Amniotic epithelial cell (primary cell): Measurements from ENCODE around the gene PMCH.
A peak's percentile ranks its signal among the peaks of the same experiment; 100 is the strongest.
"Not testable (repeated sequence)": the region's sequence is repeated elsewhere in the genome, so short reads cannot be mapped to it uniquely, and the experiment has no call there.

Experiments used
- DNase-seq: peaks from one replicate; pipeline ENCODE4 v3.0.0-alpha.2; 2010; ENCODE audit warnings: low read depth

Gene PMCH, protein sequence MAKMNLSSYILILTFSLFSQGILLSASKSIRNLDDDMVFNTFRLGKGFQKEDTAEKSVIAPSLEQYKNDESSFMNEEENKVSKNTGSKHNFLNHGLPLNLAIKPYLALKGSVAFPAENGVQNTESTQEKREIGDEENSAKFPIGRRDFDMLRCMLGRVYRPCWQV

DNA sequence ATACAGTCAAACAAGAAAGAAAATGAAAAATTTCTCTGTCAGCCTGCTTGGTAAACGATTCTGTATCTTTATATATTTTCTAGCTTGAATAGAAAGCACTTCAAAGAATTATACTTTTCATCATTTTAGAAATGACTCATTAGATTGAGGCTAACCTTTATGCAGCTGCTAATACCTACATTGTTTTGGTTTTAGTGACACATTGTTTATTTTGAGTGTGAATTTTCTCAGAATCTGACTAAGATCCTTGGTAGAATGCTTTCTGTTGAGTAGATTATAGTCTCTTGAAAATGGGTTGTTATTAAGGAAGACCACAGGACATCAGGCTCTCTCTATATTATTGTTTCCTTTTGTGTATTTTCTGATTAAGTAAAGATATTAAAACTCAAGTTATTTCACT, at the start of gene PMCH:
TSS of gene PMCH (minus strand) at position 45 of the 400 bp plus-strand sequence. CDS start 63 bp downstream, outside the sequence.
- DNase-seq: peak; percentile 45

DNA sequence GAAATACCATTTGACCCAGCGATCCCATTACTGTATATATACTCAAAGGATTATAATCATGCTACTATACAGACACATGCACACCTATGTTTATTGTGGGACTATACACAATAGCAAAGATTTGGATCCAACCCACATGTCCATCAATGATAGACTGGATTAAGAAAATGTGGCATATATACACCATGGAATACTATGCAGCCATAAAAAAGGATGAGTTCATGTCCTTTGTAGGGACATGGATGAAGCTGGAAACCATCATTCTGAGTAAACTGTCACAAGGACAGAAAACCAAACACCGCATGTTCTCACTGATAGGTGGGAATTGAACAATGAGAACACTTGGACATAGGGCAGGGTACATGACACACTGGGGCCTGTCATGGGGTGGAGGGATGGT, 43.2 kb upstream of the PMCH start:
- DNase-seq: not testable (repeated sequence)

DNA sequence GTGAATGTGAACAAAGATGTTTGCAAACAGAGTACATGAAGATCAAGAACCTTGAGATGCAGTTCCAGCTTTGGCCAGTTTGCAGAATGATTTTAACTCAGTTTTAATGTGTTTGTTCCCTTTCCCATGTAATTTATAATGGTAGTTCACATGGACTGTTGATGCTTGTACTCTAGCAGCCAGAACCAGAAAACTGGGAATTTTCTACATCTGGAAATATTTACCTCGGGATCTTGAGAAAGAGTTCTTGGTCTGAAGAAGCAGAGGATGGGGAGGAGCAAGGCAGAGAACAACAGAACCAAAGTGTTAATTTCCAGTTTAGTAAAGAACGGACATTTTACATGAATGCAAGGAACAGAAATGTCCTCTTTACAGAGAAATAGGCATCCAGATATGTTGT, 37.0 kb upstream of the PMCH start:
- DNase-seq: no peak

DNA sequence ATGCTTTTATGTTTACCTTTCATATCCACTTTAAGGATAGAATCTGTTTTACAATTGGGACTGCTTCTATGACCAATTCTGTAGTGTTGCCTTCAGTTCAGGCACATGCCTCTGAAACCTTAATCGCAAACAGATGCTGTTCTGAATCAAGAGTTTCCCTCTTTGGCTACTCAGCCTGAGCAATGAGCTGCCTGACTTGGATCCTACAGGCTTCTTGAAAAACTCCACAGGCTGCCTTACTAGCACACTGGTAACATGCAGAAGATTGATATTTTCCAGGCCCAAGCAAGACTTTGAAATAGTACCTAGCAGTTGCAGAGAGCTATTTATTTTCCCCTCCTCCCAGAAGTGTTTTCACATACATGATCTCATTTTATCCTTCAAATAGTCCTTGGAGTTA, 34.8 kb upstream of the PMCH start:
- DNase-seq: no peak

DNA sequence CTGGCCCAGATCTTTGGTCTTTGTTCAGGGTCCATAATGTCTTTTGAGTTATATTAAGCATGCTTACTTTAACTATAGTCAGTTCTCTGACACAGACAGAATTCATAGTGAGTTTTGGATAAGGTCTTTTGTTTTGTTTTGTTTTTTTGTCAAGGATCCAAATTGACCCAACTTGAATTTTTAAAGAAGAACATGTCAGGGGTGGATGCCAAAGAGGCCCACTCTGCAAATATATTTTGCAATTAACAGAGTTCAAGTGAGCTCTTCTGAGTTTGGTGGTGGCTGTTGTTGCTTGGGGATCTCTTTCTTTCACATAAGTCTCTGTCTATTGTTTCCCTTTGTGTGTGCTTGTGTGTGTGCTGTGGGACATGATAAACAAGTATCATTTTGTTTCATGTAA, 34.4 kb upstream of the PMCH start:
- no peak for DNase-seq

DNA sequence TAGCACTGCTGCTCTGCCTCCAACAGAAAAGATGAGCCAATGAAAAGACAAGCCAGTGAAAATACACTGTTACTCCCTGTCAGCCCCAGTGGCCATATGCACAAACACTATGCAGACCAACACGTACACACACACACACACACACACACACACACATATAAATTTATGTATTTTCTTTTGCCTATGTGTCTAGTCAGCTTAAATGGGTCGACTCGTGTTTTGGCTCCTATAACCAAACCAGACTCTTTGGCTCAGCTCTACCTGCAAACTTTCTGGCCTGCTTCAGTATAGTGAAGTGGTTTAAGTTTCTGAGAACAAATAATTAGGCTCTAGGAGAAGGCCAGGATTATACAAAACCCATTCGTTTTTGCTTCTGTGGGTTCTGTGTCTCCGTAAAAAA, 30.3 kb upstream of the PMCH start:
- DNase-seq: no peak

DNA sequence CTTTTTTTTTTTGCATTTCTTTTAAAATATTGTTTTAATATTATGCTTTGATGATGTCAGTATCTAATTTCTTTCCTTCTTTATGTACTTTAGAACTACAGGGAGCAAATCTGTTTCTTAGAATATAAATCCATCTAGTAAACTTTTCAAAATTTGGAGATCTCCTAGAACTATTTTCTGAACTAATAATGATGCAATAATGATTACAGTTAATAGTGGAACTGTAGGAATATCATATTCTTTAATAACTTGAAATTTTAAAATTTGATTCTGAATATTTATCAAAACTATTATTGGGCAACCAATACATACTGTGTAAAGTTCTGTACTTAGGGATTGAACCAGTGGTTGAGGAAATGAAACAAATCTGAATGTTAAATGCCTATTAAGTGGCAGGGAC, 23.1 kb upstream of the PMCH start:
- no peak for DNase-seq

DNA sequence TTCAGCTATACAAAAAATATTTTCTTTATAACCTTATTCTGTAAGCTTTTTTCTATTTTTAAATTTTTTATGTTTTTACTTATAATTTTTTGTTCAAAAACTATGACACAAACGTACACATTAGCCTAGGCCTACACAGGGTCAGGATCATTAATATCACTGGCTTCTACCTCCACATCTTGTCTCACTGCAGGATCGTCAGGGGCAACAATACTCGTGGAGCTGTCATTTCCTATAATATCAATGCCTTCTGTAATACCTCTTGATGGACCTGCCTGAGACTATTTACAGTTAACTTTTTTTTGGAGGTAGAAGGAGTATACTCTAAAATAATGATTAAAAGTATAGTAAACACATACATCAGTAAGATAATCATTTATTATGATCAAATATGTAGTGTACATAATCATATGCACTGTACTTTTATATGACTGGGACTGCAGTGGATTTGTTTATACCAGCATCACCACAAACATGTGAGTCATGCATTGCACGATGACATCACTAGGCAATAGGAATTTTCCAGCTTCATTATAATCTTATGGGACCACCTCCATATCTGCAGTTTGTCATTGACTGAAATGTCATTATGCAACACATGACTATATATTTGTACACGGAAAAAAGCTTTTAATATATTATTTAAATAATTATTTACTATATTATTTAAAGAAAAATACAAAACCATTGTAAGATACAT, 18.5 kb upstream of the PMCH start:
- peak; percentile 82 for DNase-seq

DNA sequence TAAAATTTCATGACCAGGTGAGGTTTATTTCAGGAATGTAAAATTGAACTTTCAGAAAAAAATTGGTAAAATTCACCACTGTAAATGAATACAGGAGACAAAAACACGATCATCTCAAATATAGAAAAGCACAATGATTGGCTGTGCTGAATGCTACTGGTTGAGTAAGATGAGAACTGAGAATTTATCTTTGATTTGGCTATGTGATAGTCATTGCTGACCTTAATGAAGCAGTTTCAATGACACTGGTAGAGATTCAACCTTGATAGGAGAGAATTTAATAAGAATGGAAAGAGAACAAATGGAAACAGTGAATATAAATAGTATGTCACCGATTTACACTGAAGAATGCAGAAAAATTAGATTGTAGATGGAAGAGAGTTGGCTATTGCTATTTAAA, 6.4 kb upstream of the PMCH start:
- no peak for DNase-seq

DNA sequence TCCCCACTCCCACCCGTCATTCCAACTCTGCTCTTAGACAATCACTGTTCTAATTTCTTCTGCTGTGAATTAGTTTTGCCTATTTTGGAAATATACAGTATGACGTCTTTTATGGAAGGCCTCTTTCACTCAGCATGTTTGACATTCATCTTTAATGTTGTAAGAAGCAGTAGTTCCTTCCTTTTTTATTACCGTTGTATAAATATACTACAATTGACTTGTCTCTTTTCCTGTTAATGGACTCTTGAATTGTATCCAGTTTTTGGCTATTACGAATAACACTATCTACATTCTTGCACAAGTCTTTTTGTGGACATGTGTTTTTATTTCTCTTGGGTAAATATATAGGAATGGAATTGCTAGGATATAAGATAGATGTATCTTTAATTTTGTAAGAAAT, 4.9 kb upstream of the PMCH start:
- DNase-seq: no peak

DNA sequence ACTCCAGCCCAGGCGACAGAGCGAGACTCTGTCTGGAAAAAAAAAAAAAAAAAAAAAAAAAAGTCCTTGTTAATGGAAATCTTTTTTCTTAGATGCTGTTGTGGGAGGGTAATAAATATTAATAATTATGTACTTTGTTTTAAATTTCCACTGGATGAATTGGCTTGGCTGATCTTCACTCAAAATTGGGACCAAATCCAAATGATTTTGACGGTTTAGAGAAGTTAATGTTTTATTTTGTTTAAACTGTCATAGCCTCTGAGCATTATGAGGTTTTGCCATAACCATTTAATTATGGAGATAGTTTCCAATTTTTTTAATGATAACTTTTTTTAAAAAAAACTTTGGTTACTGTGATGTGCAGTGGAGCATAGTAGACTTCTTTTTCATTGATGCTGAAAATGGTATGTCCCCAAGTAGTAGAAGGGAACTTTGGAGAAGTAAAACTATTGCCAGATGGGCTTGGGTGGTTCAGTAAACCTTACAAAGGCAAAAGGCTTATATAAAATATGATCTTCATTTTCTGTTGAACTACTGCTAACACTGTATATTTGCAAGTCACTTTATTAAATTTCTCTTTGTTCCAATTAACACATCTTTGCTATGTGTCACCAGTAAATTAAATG, 3.9 kb upstream of the PMCH start:
- DNase-seq: no peak

DNA sequence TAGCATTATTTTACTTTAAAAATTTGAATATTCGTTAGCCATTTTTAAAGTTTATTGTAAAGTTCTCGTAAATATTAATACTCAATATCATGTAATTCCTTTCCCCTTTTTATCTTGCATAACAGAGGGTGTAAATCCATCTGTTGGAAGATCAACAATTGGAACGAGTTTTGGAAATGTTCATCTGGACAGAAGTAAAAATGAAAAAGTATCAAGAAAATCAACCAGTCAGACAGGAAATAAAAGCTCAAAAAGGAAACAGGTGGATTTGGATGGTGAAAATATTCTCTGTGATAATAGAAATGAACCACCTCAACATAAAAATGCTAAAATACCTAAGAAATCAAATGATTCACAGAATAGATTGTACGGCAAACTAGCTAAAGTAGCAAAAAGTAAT, 1.8 kb downstream of the PMCH start:
- DNase-seq: no peak

DNA sequence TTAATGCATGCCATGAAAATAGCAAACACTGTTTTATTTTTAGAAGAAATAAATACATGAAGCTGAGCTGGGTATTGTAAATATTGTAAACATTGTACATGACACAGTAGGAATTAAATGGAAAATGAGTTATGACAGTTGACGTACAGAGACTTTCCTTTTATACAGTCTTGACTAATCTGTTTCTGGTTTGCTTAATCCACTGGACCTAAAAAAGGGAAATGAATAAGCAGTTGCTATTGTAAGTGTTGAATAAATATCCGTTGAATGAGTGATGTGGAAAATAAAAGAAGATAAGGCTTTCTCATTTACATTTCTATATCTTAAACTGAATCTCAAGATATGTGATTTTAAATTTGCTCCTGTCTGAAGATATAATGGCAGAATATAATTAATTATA, 15.0 kb downstream of the PMCH start:
- peak; percentile 45 for DNase-seq

DNA sequence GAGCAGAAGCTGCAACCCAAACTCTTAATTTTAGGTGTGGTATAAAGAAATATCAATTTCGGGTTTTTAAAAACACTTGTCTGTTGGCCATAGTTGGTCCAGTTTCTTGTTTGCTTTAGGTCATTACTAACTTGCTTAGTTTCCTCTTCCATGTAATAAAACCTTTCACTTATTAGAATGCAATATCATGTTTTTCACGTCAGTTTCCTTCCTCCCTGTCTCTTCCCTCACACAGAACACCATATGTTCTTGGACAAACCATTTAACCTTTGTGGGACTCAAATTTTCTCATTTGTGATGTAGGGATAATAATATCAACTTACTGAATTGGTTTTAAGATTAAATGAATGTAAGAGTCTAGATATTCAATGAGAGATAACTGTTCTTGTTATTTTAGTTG, 22.9 kb downstream of the PMCH start:
- DNase-seq: no peak

DNA sequence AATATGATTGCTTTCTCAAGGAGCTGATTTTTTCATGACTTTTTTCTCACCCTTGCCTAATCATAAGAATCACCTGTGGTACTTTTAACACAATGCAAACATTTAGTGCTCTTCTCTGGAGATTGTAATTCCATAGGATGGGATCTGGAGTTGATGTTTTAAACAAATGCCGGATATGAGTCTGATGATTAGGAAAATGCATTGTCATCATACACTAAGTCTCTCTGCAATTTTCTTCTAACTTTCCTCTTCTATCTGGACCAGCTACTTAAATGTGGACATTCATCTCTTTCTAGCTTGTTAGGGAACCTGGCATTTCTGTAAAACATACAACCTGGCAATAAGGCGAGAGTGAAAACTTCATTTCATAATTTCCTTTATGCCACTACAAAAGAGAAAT, 23.5 kb downstream of the PMCH start:
- DNase-seq: no peak

DNA sequence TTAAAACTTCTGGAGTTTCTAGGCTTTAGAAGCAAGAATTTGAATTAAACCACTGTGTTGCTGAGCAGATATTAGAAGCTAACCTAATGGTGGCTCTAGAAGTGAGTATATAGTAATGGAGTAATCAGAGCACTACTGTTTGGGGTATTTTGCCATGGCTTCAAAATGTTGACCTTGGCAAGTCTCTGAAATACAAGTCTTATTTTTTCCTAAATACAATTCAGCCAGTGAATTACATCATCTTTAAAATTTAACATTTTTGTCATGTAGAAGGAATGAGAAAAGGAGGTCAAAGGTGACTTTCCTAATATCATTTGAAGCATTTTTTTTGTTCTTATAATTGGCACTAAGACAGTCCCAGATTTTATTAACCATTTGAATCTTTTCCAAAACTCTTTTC, 25.2 kb downstream of the PMCH start:
- DNase-seq: peak; percentile 18

DNA sequence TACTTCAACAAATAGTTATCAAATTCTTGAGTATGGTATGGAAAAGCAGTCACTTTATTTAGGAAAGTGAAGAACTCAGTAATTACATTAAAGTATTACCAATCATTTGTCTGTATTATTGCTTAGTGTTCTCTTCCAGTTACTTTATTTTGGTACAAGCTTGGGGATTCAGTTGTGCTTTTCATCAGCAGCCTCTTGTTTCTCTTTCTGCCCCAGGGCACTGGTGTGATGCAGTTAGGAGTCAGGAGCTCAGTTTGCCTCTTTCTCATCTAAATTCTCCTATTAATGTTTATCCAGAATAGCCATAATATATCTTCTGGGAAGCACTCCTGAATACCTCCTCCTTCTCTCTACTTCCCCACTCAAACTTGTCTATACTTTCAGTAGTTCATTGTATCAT, 25.7 kb downstream of the PMCH start:
- DNase-seq: no peak

DNA sequence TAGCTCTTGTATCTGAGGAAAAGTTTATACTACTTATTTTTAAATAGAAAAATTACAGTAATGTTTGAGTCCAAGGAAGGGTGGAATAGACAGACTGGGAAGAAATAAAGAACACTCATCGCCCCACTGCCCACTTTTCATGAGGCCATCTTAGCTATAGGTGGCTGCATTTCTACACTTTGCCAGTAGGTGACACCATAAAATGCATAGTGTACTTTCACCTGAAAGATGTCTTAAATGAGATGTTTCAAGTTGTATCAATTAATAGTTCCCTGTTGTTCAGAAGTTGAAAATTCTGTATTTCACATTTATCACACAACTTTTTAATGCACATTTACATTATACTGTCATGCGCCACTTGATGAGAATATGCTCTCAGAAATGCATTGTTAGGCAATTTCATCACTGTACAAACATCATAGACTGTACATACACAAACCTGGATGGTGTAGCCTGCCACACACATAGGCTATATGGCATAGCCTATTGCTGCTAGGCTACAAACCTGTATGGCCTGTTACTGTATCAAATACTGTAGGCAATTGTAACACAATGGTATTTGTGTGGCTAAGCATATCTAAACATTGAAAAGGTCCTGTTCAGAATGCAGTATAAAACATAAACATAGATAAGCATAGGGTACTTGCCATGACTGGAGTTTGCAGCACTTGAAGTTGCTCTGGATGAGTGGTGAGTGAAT, 27.6 kb downstream of the PMCH start:
- peak; percentile 30 for DNase-seq

DNA sequence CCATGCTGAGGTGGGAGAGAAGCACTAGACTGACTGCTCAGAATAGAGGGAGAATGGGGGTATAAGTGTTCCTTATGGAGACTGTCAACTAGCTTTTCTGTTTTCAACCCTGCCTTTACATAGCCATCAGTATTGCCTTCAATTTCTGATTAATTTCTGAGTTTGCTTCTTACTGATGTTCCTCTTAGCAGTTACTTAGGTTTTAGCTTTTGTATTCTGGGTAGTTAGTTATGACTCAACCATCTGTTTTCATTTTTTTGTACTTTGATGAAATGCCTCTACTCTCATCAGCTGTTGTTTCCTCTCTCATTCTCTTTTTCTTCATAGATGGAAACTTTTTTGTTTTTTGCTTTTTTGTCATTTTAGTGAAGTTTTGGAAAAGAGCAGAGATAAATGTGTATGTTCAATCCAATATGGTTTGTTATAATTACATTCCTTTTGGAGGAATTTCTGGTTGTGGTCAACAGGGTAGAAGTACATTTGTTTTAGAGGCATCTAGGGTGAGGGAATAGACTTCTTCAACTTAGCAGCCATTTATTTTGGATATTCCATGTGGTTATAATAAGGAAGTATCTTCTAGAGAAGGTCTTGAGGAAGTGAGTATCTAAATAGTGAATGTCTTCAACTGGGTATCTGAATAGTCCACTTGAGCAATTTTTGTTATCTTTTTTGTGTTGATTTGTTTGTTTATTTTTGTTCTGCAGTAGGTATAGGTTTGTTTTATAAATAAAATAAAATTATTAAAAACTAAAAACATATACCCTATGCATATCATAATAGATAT, 29.6 kb downstream of the PMCH start:
- DNase-seq: peak; percentile 3

DNA sequence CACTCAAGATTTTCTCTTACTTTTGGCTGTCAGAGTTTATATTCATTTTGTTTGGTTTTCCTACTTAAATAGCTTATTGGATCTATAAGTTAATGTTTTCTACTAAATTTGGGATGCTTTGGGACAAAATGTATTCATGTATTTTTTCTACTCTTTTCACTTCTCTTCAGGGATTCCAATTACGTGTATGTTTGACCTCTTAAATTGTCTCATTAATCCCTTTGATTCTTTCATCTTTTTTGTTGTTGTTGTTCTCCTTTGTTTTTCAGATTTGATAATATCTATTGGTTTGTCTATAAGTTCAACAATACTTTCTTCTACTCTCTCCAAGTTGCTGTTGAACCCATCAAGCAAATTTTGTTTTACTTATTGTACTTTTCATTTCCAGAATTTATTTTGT, 34.2 kb downstream of the PMCH start:
- DNase-seq: no peak

DNA sequence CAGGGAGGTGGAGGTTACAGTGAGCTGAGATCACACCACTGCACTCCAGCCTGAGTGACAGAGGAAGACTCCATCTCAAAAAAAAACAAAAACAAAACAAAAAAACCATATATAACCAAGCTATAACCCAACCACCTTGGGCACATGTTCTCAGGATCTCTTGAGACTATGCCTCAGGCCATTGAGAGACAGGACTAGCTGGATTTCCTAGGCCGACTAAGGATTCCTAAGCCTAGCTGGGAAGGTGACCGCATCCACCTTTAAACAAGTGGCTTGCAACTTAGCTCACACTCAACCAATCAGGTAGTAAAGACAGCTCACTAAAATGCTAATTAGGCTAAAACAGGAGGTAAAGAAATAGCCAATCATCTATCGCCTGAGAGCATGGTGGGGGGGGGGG, 42.4 kb downstream of the PMCH start:
- not testable (repeated sequence) for DNase-seq

DNA sequence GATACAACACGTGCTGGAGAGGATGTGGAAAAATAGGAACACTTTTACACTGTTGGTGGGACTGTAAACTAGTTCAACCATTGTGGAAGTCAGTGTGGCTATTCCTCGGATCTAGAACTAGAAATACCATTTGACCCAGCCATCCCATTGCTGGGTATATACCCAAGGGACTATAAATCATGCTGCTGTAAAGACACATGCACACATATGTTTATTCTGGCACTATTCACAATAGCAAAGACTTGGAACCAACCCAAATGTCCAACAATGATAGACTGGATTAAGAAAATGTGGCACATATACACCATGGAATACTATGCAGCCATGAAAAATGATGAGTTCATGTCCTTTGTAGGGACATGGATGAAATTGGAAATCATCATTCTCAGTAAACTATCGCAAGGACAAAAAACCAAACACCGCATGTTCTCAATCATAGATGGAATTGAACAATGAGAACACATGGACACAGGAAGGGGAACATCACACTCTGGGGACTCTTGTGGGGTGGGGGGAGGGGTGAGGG, 50.5 kb downstream of the PMCH start:
- not testable (repeated sequence) for DNase-seq
